NT2/D1 (cell line): ENCODE data around the gene TCF15.

Experiments used
- DNase-seq: peaks from one replicate; pipeline ENCODE4 v3.0.0-alpha.2; 2011; ENCODE audit warnings: low read depth, low spot score
- H3K27me3 ChIP-seq: 2 replicates; pipeline ENCODE4 v1.6.0; 2011; ENCODE audit warnings: mild to moderate bottlenecking; ENCODE audit not compliant: insufficient read length, insufficient read depth
- H3K36me3 ChIP-seq: 2 replicates; pipeline ENCODE4 v1.6.1; 2011; ENCODE audit warnings: mild to moderate bottlenecking, low read length, mixed read lengths; ENCODE audit not compliant: insufficient read depth, insufficient read length
- H3K4me1 ChIP-seq: 2 replicates; pipeline ENCODE4 v1.5.1; 2011; ENCODE audit not compliant: insufficient read depth, insufficient read length
- H3K4me3 ChIP-seq: 2 replicates; pipeline ENCODE4 v1.5.1; 2011; ENCODE audit warnings: low read depth; ENCODE audit not compliant: insufficient read length
- H3K9ac ChIP-seq: 2 replicates; pipeline ENCODE4 v1.6.0; 2011; ENCODE audit warnings: low read depth; ENCODE audit not compliant: insufficient read length
- H3K9me3 ChIP-seq: 2 replicates; pipeline ENCODE4 v1.5.1; 2011; ENCODE audit warnings: mild to moderate bottlenecking, low read length; ENCODE audit not compliant: insufficient read depth
- SUZ12 ChIP-seq: IDR thresholded peaks from 2 replicates; pipeline ENCODE4 v1.6.1; 2011; ENCODE audit not compliant: insufficient read length, insufficient read depth; ENCODE audit errors: extremely low read depth
- YY1 ChIP-seq: IDR thresholded peaks from 2 replicates; pipeline ENCODE4 v1.6.1; 2011; ENCODE audit not compliant: insufficient read length, insufficient read depth
- ZNF274 ChIP-seq: IDR thresholded peaks from 2 replicates; pipeline ENCODE4 v1.6.1; 2011; ENCODE audit warnings: mild to moderate bottlenecking, low read depth, low read length

Gene TCF15

DNA sequence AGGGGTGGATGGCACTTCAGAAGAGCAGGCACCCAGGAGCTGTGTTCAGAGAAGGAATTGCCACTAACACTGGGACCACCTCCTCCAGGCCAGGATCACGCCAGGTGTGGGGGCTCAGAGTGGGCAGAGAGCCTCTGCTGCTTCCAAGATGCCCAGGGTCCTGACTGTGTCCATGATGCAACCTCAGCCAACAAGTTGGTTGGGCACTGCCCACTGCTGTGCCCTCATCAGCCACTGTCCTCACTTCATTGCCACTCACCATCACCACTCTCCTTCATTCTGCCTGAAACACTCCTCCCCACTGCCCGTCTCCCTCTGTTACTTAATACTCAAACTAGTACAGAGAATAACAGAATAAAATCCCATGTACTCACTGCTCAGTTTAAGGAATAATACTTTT is 16.5 kb upstream of the TCF15 start:
- peaks cover 4% of the 10 kb centered on the region for H3K4me1 ChIP-seq
- H3K36me3 ChIP-seq = no peaks in the 10 kb centered on the region
- no peaks in the 10 kb centered on the region for H3K9me3 ChIP-seq
- TF ChIP-seq YY1 (no peak), SUZ12 (no peak), ZNF274 (no peak)
- no peak overlapping the region for H3K4me3 ChIP-seq
- H3K9ac ChIP-seq = no peak overlapping the region
- no peaks in the 10 kb centered on the region for H3K27me3 ChIP-seq
- DNase-seq = no peak

DNA sequence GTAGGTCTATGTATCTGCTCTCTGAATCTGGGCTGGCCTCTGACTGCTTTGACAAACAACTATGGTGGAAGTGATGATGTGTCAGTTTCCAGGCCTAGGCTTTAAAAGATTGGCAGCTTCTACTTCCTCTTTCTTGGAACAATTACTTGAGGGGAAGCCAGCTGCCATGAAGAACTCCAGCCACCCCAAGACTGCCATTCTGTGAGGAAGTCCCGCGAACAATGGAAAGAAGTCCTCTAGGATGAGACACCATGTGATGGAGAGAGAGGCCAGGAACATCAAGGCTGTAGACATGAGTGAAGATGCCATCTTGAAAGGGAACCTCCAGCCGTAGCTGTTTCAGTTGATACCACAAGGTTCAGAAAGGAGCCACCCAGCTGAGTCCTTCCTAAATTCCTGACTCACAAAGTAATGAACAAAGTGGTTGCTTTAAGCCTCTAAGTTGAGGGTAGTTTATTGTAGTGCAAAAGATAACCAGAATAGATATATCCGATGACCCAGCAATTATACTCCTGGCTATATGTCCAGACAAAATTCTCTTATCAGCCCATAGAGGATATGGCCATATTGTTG is 15.3 kb upstream of the TCF15 start:
- Histone ChIP-seq H3K36me3 (no peaks in the 10 kb centered on the region), H3K27me3 (no peaks in the 10 kb centered on the region), H3K4me1 (peaks cover 4% of the 10 kb centered on the region), H3K4me3 (no peak overlapping the region), H3K9me3 (no peaks in the 10 kb centered on the region), H3K9ac (no peak overlapping the region)
- TF ChIP-seq SUZ12 = no peak
- TF ChIP-seq ZNF274 = no peak
- TF ChIP-seq YY1 = no peak
- DNase-seq = no peak

DNA sequence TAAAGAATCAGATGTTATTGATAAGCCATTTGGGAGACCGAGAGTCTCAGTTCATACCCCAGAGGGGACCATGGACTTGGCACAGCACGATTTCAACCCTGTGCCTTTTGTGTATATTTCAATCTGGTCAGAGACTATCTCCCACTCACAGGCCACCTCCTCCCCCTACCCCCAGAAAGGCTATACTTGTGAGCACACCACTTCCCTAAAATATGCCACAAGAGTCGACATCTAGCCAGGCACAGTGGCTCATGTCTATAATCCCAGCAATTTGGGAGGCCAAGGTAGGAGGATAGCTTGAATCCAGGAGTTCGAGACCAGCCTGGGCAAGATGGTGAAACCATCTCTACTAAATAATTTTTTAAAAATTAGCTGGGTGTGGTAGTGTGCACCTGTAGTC is 13.6 kb upstream of the TCF15 start:
- H3K4me3 ChIP-seq = no peak overlapping the region
- H3K27me3 ChIP-seq = no peaks in the 10 kb centered on the region
- TF ChIP-seq ZNF274 (no peak), SUZ12 (no peak), YY1 (no peak)
- 0 out of 2 replicates have a peak, but pooled peaks cover 1% of the 10 kb centered on the region for H3K9me3 ChIP-seq
- peaks cover 6% of the 10 kb centered on the region for H3K4me1 ChIP-seq
- no peaks in the 10 kb centered on the region for H3K36me3 ChIP-seq
- no peak overlapping the region for H3K9ac ChIP-seq
- no peak for DNase-seq

DNA sequence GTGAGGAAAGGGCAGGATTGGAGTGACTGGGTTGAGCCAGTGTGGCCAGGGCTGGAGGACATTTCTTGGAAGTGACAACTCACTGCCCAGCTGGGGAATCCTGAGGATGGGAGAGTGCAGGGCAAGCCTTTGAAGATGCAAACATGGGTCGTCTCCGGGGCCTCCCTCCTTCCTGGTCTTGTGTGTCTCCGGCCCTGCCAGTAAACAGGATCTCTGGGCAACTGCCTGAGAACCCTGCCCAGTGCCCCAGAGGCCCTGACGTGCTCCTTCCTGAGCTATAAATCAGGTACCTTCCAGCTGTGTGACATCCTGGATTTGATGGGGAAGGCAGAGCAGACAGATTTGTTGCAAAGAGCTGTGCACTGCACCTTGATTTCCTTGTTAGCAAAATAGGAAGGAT is 12.9 kb upstream of the TCF15 start:
- no peaks in the 10 kb centered on the region for H3K27me3 ChIP-seq
- peak overlapping the region; percentile 3 for H3K9ac ChIP-seq
- TF ChIP-seq ZNF274 = no peak
- TF ChIP-seq SUZ12 = no peak
- no peak for TF ChIP-seq YY1
- H3K9me3 ChIP-seq = peaks cover 8% of the 10 kb centered on the region
- no peaks in the 10 kb centered on the region for H3K36me3 ChIP-seq
- DNase-seq = no peak
- peaks cover 6% of the 10 kb centered on the region for H3K4me1 ChIP-seq
- no peak overlapping the region for H3K4me3 ChIP-seq

DNA sequence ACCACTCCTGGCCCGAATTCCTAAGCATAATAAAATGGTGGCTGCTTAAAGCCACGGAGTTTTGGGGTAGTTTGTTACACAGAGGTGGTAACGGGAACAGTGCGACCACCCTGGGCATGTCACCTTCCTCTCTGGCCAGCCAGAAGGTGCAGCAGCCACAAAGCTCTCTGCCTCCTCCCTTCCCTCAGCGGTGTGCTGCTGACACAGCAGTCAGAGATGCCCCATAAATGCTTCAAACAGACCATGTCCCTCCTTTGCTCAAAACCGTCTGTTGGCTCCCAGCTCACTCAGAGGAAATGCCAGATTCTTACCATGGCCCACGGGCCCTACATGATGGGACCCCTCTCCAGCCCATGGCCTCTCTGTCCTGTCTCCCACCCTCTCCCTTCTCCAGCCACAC is 12.1 kb upstream of the TCF15 start:
- TF ChIP-seq SUZ12 = no peak
- TF ChIP-seq ZNF274 = no peak
- no peak for TF ChIP-seq YY1
- no peaks in the 10 kb centered on the region for H3K27me3 ChIP-seq
- no peak overlapping the region for H3K9ac ChIP-seq
- no peaks in the 10 kb centered on the region for H3K36me3 ChIP-seq
- peaks cover 6% of the 10 kb centered on the region for H3K4me1 ChIP-seq
- H3K9me3 ChIP-seq = peaks cover 15% of the 10 kb centered on the region
- H3K4me3 ChIP-seq = no peak overlapping the region
- DNase-seq = no peak

DNA sequence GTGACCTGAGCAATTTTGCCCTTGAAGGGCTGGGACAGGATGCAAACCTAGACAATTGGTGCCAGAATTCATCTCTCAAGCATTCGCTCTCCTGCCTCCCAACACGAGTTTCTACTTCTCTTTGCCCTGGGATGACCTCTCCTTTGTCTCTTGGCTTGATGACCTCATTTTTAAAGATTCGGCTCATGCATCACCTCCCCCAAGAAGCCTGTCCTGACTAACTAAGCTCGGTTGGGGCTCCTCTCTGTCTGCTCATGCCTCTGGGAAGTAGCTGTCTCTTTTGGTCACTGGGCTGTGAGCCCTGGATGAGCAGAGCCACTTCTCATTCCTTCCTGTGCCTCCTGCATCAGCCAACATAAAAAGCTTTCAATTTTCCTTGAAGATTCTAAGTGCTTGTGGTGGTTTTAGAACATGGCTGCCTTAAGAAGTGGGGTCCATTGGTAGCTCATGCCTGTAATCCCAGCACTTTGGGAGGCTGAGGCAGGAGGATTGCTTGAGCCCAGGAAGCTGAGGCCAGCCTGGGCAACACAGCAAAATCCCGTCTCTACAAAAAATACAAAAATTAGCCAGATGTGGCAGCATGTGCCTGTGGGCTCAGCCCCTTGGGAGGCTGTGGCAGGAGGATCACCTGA is 11.1 kb upstream of the TCF15 start:
- DNase-seq = peak; percentile 68
- H3K9ac ChIP-seq = no peak overlapping the region
- no peaks in the 10 kb centered on the region for H3K27me3 ChIP-seq
- no peak overlapping the region for H3K4me3 ChIP-seq
- peaks cover 15% of the 10 kb centered on the region for H3K9me3 ChIP-seq
- H3K4me1 ChIP-seq = peaks cover 8% of the 10 kb centered on the region
- TF ChIP-seq YY1 (no peak), SUZ12 (no peak), ZNF274 (no peak)
- no peaks in the 10 kb centered on the region for H3K36me3 ChIP-seq

DNA sequence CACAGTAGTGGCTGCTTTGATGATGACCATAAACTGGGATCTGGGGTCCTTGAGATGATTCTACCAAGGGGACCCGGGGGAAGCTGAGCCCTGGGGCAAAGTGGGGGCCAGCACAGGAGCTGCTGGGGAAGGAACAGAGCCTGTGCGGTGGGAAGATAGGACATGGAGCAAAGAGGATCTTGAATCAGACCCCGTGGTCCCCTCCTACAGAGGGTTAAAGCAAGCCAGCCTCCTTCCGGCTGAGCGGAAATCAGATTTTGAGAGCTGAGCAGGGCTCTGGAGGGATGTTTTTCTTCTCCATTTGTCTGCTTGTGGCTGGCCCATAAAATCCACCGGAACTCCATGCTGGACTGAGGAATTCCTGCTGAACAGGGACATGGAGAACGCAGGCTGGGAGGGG is 10.1 kb upstream of the TCF15 start:
- Histone ChIP-seq H3K9me3 (peaks cover 15% of the 10 kb centered on the region), H3K27me3 (no peaks in the 10 kb centered on the region), H3K36me3 (no peaks in the 10 kb centered on the region), H3K9ac (no peak overlapping the region), H3K4me1 (peaks cover 8% of the 10 kb centered on the region), H3K4me3 (no peak overlapping the region)
- no peak for DNase-seq
- TF ChIP-seq SUZ12 (no peak), YY1 (no peak), ZNF274 (no peak)

DNA sequence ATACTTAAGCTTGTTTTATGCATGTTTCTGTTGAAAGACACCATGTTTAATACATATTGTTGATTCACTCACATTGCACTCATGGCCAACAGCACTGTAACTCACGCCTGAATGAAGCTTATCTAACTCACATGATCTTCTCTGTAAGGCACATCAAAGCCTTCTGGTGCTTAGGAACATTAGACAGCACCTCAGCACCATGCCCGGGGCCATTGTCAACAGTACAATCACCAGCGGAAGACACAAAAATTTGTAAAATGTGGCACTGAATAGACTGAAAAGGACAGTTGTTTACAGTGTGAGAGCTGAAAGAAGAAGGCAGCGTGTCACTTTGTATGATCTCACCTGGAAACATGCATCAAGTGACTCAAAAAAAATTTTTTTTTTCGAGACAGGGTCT is 8.9 kb upstream of the TCF15 start:
- peaks cover 8% of the 10 kb centered on the region for H3K4me1 ChIP-seq
- no peak for TF ChIP-seq SUZ12
- no peak for TF ChIP-seq ZNF274
- no peak for TF ChIP-seq YY1
- no peaks in the 10 kb centered on the region for H3K27me3 ChIP-seq
- no peak overlapping the region for H3K9ac ChIP-seq
- no peak for DNase-seq
- no peaks in the 10 kb centered on the region for H3K36me3 ChIP-seq
- H3K4me3 ChIP-seq = no peak overlapping the region
- peaks cover 15% of the 10 kb centered on the region for H3K9me3 ChIP-seq
